GM19328 (cell line): Measurements from ENCODE around the gene TMC8.
"Not testable (repeated sequence)": the region's sequence is repeated elsewhere in the genome, so short reads cannot be mapped to it uniquely, and the experiment has no call there.

Experiments
- ATAC-seq: cut with Tn5 transposase; IDR thresholded peaks from one replicate; pipeline ENCODE4 v1.9.1; 2021; ENCODE audit warnings: mild to moderate bottlenecking, moderate library complexity; ENCODE audit not compliant: unreplicated experiment

The TMC8 gene

GRCh38 chr17:78133971-78134898 is 3.7 kb downstream of the TMC8 start:
- no peak for ATAC-seq

GRCh38 chr17:78134899-78135385 is 4.4 kb downstream of the TMC8 start:
- ATAC-seq, result no peak

- ATAC-seq, result no peak
Observed at GRCh38 chr17:78135858-78136500, 5.4 kb downstream of the TMC8 start.

- no peak for ATAC-seq
Observed at GRCh38 chr17:78137392-78138203, 7.0 kb downstream of the TMC8 start.

- ATAC-seq, result no peak
Observed at GRCh38 chr17:78138204-78139060, 7.9 kb downstream of the TMC8 start.

- ATAC-seq, result not testable (repeated sequence)
Observed at GRCh38 chr17:78139861-78140168, 9.2 kb downstream of the TMC8 start.

- peak; percentile 65 for ATAC-seq
Observed at GRCh38 chr17:78140169-78141051, 9.8 kb downstream of the TMC8 start.

- no peak for ATAC-seq
Observed at GRCh38 chr17:78141437-78142118, 11.0 kb downstream of the TMC8 start.

- ATAC-seq, result no peak
Observed at GRCh38 chr17:78142119-78142861, 11.7 kb downstream of the TMC8 start.

- ATAC-seq, result no peak
Observed at GRCh38 chr17:78143214-78144146, 12.9 kb downstream of the TMC8 start.

- no peak for ATAC-seq
Observed at GRCh38 chr17:78144147-78144719, 13.7 kb downstream of the TMC8 start.

- no peak for ATAC-seq
Observed at GRCh38 chr17:78144736-78145641, 14.4 kb downstream of the TMC8 start.

GRCh38 chr17:78146471-78146869 is 15.9 kb downstream of the TMC8 start:
- no peak for ATAC-seq

- ATAC-seq, result no peak
Observed at GRCh38 chr17:78146881-78147280, 16.3 kb downstream of the TMC8 start.

- no peak for ATAC-seq
Observed at GRCh38 chr17:78147315-78147998, 16.9 kb downstream of the TMC8 start.
